GM12891 (cell line): ENCODE measurements around the gene PLA2G4F.

Source experiments
- DNase-seq: peaks from one replicate; pipeline ENCODE4 v3.0.0; 2011; ENCODE audit warnings: low spot score; ENCODE audit not compliant: insufficient read length
- FAIRE-seq: peaks from 2 replicates; lab custom pipeline; 2011; peaks lifted over from hg19 to GRCh38; lab: Jason Lieb, UNC
- PAX5 ChIP-seq: IDR thresholded peaks from 2 replicates; pipeline ENCODE4 v1.6.1; 2011; ENCODE audit warnings: low read length, moderate library complexity, mild to moderate bottlenecking; ENCODE audit not compliant: insufficient read depth, severe bottlenecking
- POLR2A ChIP-seq: IDR thresholded peaks from 2 replicates; pipeline ENCODE4 v1.6.1; 2011; ENCODE audit warnings: low read depth, low read length, control low read depth
- POLR2AphosphoS5 ChIP-seq: IDR thresholded peaks from 2 replicates; pipeline ENCODE4 v1.6.1; 2011; ENCODE audit warnings: low read depth, low read length, control low read depth
- POU2F2 ChIP-seq: IDR thresholded peaks from 2 replicates; pipeline ENCODE4 v1.6.1; 2011; ENCODE audit warnings: low read depth, mild to moderate bottlenecking, control low read depth, low read length, moderate library complexity
- SPI1 ChIP-seq: IDR thresholded peaks from 2 replicates; pipeline ENCODE4 v1.6.1; 2011; ENCODE audit warnings: low read depth, low read length, control low read depth
- TAF1 ChIP-seq: IDR thresholded peaks from 2 replicates; pipeline ENCODE4 v1.6.1; 2011; ENCODE audit warnings: low read depth, low read length, control low read depth

The PLA2G4F gene

GRCh38 chr15:42141246-42141645 is 15.2 kb downstream of the PLA2G4F start:
- no peak for DNase-seq
- TF ChIP-seq POU2F2: no peak
- no peak for TF ChIP-seq PAX5
- no peak for TF ChIP-seq POLR2AphosphoS5
- TF ChIP-seq SPI1: no peak
- no peak for TF ChIP-seq POLR2A
- TF ChIP-seq TAF1: no peak
- FAIRE-seq: no peak

GRCh38 chr15:42140383-42141070 is 15.9 kb downstream of the PLA2G4F start:
- DNase-seq (no peak), FAIRE-seq (no peak)
- TF ChIP-seq PAX5 (no peak), POLR2A (no peak), POU2F2 (no peak), SPI1 (no peak), POLR2AphosphoS5 (no peak), TAF1 (no peak)

- no peak for FAIRE-seq
- TF ChIP-seq PAX5: no peak
- no peak for TF ChIP-seq POU2F2
- no peak for TF ChIP-seq POLR2AphosphoS5
- TF ChIP-seq POLR2A: no peak
- TF ChIP-seq SPI1: no peak
- DNase-seq: no peak
Observed at GRCh38 chr15:42139596-42139995, 16.8 kb downstream of the PLA2G4F start.

GRCh38 chr15:42138968-42139386 is 17.5 kb downstream of the PLA2G4F start:
- TF ChIP-seq SPI1 (no peak), PAX5 (no peak), TAF1 (no peak), POLR2AphosphoS5 (no peak), POU2F2 (no peak), POLR2A (no peak)
- no peak for FAIRE-seq
- no peak for DNase-seq

- no peak for FAIRE-seq
- TF ChIP-seq TAF1 (no peak), PAX5 (no peak), POLR2A (no peak), SPI1 (no peak), POLR2AphosphoS5 (no peak), POU2F2 (no peak)
- DNase-seq: no peak
Observed at GRCh38 chr15:42138411-42138810, 18.0 kb downstream of the PLA2G4F start.

GRCh38 chr15:42137461-42138261 is 18.8 kb downstream of the PLA2G4F start:
- TF ChIP-seq TAF1 (no peak), POU2F2 (no peak)
- DNase-seq: no peak
- no peak for FAIRE-seq

GRCh38 chr15:42136513-42136912 is 19.9 kb downstream of the PLA2G4F start:
- FAIRE-seq (no peak), DNase-seq (no peak)
- TF ChIP-seq PAX5: no peak
- no peak for TF ChIP-seq TAF1
- no peak for TF ChIP-seq POLR2AphosphoS5
- no peak for TF ChIP-seq SPI1
- no peak for TF ChIP-seq POLR2A
- no peak for TF ChIP-seq POU2F2

- no peak for TF ChIP-seq TAF1
- TF ChIP-seq POU2F2: no peak
- no peak for TF ChIP-seq POLR2AphosphoS5
- no peak for TF ChIP-seq PAX5
- TF ChIP-seq POLR2A: no peak
- DNase-seq (no peak), FAIRE-seq (no peak)
Observed at GRCh38 chr15:42135351-42135750, 21.1 kb downstream of the PLA2G4F start.

GRCh38 chr15:42134617-42135245 is 21.7 kb downstream of the PLA2G4F start:
- FAIRE-seq (no peak), DNase-seq (no peak)
- TF ChIP-seq POLR2A: no peak
- TF ChIP-seq POU2F2: no peak
- no peak for TF ChIP-seq SPI1
